Endothelial cell of umbilical vein (primary cell): ENCODE data around the gene AHI1. TPM values are rescaled to one million over a fixed set of nuclear protein-coding genes. Genes with fewer than 3 reads are reported as not detected.
A peak's percentile ranks its signal among the peaks of the same experiment; 100 is the strongest.

ENCODE experiments used
- BruUV-seq: library from RNA; stranded (reverse); fragments of 400-500 nt; replicated peaks from 2 replicates; lab custom pipeline; 2021; lab: Mats Ljungman, UMichigan
- CTCF ChIA-PET: fragments of 300-600, 350-600 bp; sonication (Branson Sonifier 250); formaldehyde crosslinking; loops from one replicate; lab custom pipeline; 2021; ENCODE audit warnings: antibody characterized with exemption, inconsistent platforms; lab: Charles Lee
- POLR2A ChIA-PET: fragments of 300-600, 350-600 bp; sonication (Branson Sonifier 250); formaldehyde crosslinking; loops from one replicate; lab custom pipeline; 2021; ENCODE audit warnings: antibody characterized with exemption, inconsistent platforms; lab: Charles Lee
- DNase-seq: peaks from one replicate; pipeline ENCODE4 v3.0.0-alpha.2; 2011; ENCODE audit warnings: low read depth, low spot score
- FAIRE-seq: peaks from 2 replicates; lab custom pipeline; 2011; peaks lifted over from hg19 to GRCh38; lab: Jason Lieb, UNC
- H2AFZ ChIP-seq: 2 replicates; pipeline ENCODE4 v1.6.0; 2012; ENCODE audit warnings: low read depth, low read length, control low read depth, inconsistent platforms
- H3K27ac ChIP-seq: 2 replicates; pipeline ENCODE4 v1.5.1; 2011; ENCODE audit warnings: low read depth, mild to moderate bottlenecking, control low read depth, low read length, moderate library complexity; ENCODE audit not compliant: insufficient read depth
- H3K27me3 ChIP-seq, 2 experiments: 2 replicates each; pipeline versions ENCODE4 v1.6.0 to v1.6.1; 2011; ENCODE audit warnings: low read length in 2 of 2, mixed read lengths in 1 of 2; ENCODE audit not compliant: control insufficient read depth in 2 of 2, insufficient read depth in 2 of 2
- H3K36me3 ChIP-seq, 2 experiments: 2 replicates in 1 of 2; 3 replicates in 1 of 2; pipeline ENCODE4 v1.5.1; 2011; ENCODE audit warnings: low read length in 2 of 2, mild to moderate bottlenecking in 1 of 2, moderate library complexity in 1 of 2; ENCODE audit not compliant: control insufficient read depth in 2 of 2, insufficient read depth in 2 of 2; ENCODE audit errors: extremely low read depth in 1 of 2
- H3K4me1 ChIP-seq: 3 replicates; pipeline ENCODE4 v1.5.1; 2011; ENCODE audit warnings: mild to moderate bottlenecking, low read length; ENCODE audit not compliant: control insufficient read depth, insufficient read depth; ENCODE audit errors: extremely low read depth
- H3K4me2 ChIP-seq: 2 replicates; pipeline ENCODE4 v1.6.1; 2011; ENCODE audit warnings: low read length, control low read depth, mixed read lengths; ENCODE audit not compliant: insufficient read depth
- H3K4me3 ChIP-seq, 3 experiments: fragments of 200-600 bp in 1 of 3; sonication (generic), shearing (Covaris generic) in 1 of 3; replicated peaks in 1 of 3; 2 replicates each; pipeline ENCODE4 v1.5.1; 2011 to 2016; ENCODE audit warnings: control low read depth in 3 of 3, low read length in 3 of 3, mild to moderate bottlenecking in 2 of 3, inconsistent platforms in 1 of 3, low read depth in 1 of 3, moderate library complexity in 1 of 3; ENCODE audit not compliant: insufficient read depth in 1 of 3
- H3K79me2 ChIP-seq: 2 replicates; pipeline ENCODE4 v1.6.0; 2012; ENCODE audit warnings: low read length, inconsistent platforms; ENCODE audit not compliant: control insufficient read depth, insufficient read depth
- H3K9ac ChIP-seq: replicated peaks from 2 replicates; pipeline ENCODE3; 2011; ENCODE audit warnings: low read length, control low read depth; ENCODE audit not compliant: insufficient read depth; ENCODE audit errors: extremely low read depth
- H3K9me1 ChIP-seq: replicated peaks from 3 replicates; pipeline ENCODE4 v1.6.0; 2011; ENCODE audit warnings: mild to moderate bottlenecking, low read length; ENCODE audit not compliant: control insufficient read depth, insufficient read depth; ENCODE audit errors: extremely low read depth
- H3K9me3 ChIP-seq: replicated peaks from 2 replicates; pipeline ENCODE4 v1.5.1; 2012; ENCODE audit warnings: low read length, inconsistent platforms; ENCODE audit not compliant: control insufficient read depth, insufficient read depth
- H4K20me1 ChIP-seq: replicated peaks from 2 replicates; pipeline ENCODE3; 2011; ENCODE audit warnings: mild to moderate bottlenecking, low read length; ENCODE audit not compliant: control insufficient read depth, insufficient read depth; ENCODE audit errors: extremely low read depth
- CTCF ChIP-seq, 2 donors: IDR thresholded peaks; 1 replicate in 1 of 2; 2 replicates in 1 of 2; pipeline ENCODE4 v1.5.1; 2011; ENCODE audit warnings: low read length in 2 of 2, mild to moderate bottlenecking in 2 of 2, moderate library complexity in 2 of 2, control low read depth in 1 of 2, inconsistent platforms in 1 of 2, low read depth in 1 of 2; ENCODE audit not compliant: insufficient read depth in 1 of 2; ENCODE audit errors: extremely low read depth in 1 of 2
- GATA2 ChIP-seq: IDR thresholded peaks from 2 replicates; pipeline ENCODE4 v1.7.0; 2011; ENCODE audit warnings: low read depth, mild to moderate bottlenecking, moderate library complexity, mixed read lengths, low read length; ENCODE audit not compliant: insufficient read length, insufficient read depth
- MAX ChIP-seq: IDR thresholded peaks from 2 replicates; pipeline ENCODE4 v1.6.1; 2011; ENCODE audit not compliant: insufficient read depth, insufficient read length
- MYC ChIP-seq: IDR thresholded peaks from one replicate; pipeline ENCODE4 v1.6.1; 2011; ENCODE audit warnings: mild to moderate bottlenecking, low read depth, low read length
- POLR2A ChIP-seq: IDR thresholded peaks from 2 replicates; pipeline ENCODE4 v1.6.1; 2012; ENCODE audit warnings: low read depth, mild to moderate bottlenecking, control low read depth, low read length
- dilution Hi-C: fragments of 300-500 bp; cut with MboI; formaldehyde crosslinking; loops from one replicate; pipeline ENCODE4 v1.15.0; 2019; ENCODE audit warnings: low sequenced_read_pairs; ENCODE audit not compliant: extremely low pct_ligation_motif_present
- intact Hi-C: fragments of 100-400 bp; cut with micrococcal nuclease; formaldehyde crosslinking; loops from one replicate; pipeline ENCODE4 v1.10.0; 2022
- polyA plus RNA-seq, 4 experiments: library from polyadenylated mRNA; depleted of rRNA in 3 of 4; stranded (reverse) in 3 of 4; unstranded in 1 of 4; fragments of >200 nt; gene quantifications; 2 replicates each; pipeline versions ENCODE4 v1.2.1 to v1.2.3, GENCODE V29; 2011 to 2012; ENCODE audit warnings: missing spikeins in 1 of 4
- total RNA-seq: library from RNA; stranded (reverse); gene quantifications from 2 replicates; pipeline ENCODE4 v1.2.3, GENCODE V29; 2021

Gene AHI1
- total and polyA plus RNA-seq, 2 donors (not counting 3 experiments of a cell fraction or from before 2014, with no cell fraction given), result 5.1 to 20.7 TPM

GRCh38 chr6:135535989-135536414, 38.5 kb upstream of the AHI1 start:
- peak; percentile 41 to 43 for TF ChIP-seq CTCF (IDR thresholded peaks at IDR 0.05; ENCODE audit: extremely low read depth in 1 of 2, insufficient read depth in 1 of 2, low read depth in 1 of 2, low read length in 2 of 2)
- TF ChIP-seq POLR2A, result no peak
- TF ChIP-seq MAX, result no peak
- no peak for TF ChIP-seq MYC
- TF ChIP-seq GATA2, result no peak
- Histone ChIP-seq H3K36me3 (no peaks in the 10 kb centered on the region), H3K9me3 (no peaks in the 10 kb centered on the region), H3K27me3 (no peaks in the 10 kb centered on the region), H4K20me1 (no peaks in the 10 kb centered on the region), H3K27ac (no peak overlapping the region), H3K4me2 (peak overlapping the region; percentile 38), H2AFZ (peak overlapping the region; percentile 48), H3K9ac (no peak overlapping the region), H3K4me1 (peaks cover 10% of the 10 kb centered on the region), H3K9me1 (no peaks in the 10 kb centered on the region), H3K4me3 (no peak overlapping the region), H3K79me2 (no peaks in the 10 kb centered on the region)
- intact Hi-C loops (loop anchor here (1.0 to 5.0 kb wide), 10 partner anchors 85 to 781 kb away; partner anchors contain the start of gene PDE7B), dilution Hi-C loops (no loop called here)
- CTCF ChIA-PET, result interaction anchor here (0.6 to 3.8 kb wide), 54 partner anchors 9 to 1256 kb away, joined by 3 to 113 read pairs (median 4); partner anchors contain the start of genes MAP3K5 and MTFR2
- BruUV-seq, result no TSS peak
- FAIRE-seq (peak; percentile 46), DNase-seq (peak; percentile 70)
- POLR2A ChIA-PET, result no interaction called here
